HEK293T (cell line): ENCODE results near the gene HIPK1.

Source experiments
- CTCF ChIA-PET: fragments of 350-600 bp; formaldehyde crosslinking; extraction: SDS; loops from one replicate; lab custom pipeline; 2021; ENCODE audit warnings: antibody characterized with exemption, inconsistent platforms; lab: Yijun Ruan, JAX
- POLR2A ChIA-PET: fragments of 350-600 bp; formaldehyde crosslinking; extraction: SDS; loops from one replicate; lab custom pipeline; 2020; ENCODE audit warnings: antibody characterized with exemption, inconsistent platforms; lab: Yijun Ruan, JAX
- DNase-seq: peaks from one replicate; pipeline ENCODE4 v3.0.0; 2012; ENCODE audit warnings: mixed read lengths; ENCODE audit errors: extremely low spot score
- ARNT ChIP-seq: fragments of 450-650 bp; IDR thresholded peaks from 2 replicates; pipeline ENCODE4 v1.6.1; 2017; ENCODE audit warnings: mild to moderate bottlenecking
- BHLHE40 ChIP-seq: fragments of 450-650 bp; IDR thresholded peaks from 2 replicates; pipeline ENCODE4 v1.6.1; 2016; ENCODE audit warnings: mild to moderate bottlenecking, moderate library complexity, borderline replicate concordance
- CTBP1 ChIP-seq: fragments of 450-650 bp; IDR thresholded peaks from 2 replicates; pipeline ENCODE4 v1.6.1; 2016; ENCODE audit warnings: borderline replicate concordance
- ELF4 ChIP-seq: fragments of 450-650 bp; IDR thresholded peaks from 2 replicates; pipeline ENCODE4 v1.6.1; 2017; ENCODE audit warnings: antibody characterized with exemption
- FOXA1 ChIP-seq: fragments of 450-650 bp; IDR thresholded peaks from 2 replicates; pipeline ENCODE4 v1.6.1; 2016; ENCODE audit warnings: mild to moderate bottlenecking
- FOXK2 ChIP-seq: fragments of 450-650 bp; IDR thresholded peaks from 2 replicates; pipeline ENCODE4 v1.6.1; 2016; ENCODE audit warnings: mild to moderate bottlenecking
- FOXM1 ChIP-seq: fragments of 450-650 bp; IDR thresholded peaks from 2 replicates; pipeline ENCODE4 v1.6.1; 2017; ENCODE audit warnings: mild to moderate bottlenecking, borderline replicate concordance
- HDGF ChIP-seq: fragments of 450-650 bp; IDR thresholded peaks from 2 replicates; pipeline ENCODE4 v1.6.1; 2017; ENCODE audit warnings: antibody characterized with exemption, borderline replicate concordance
- L3MBTL2 ChIP-seq: fragments of 450-650 bp; conservative IDR thresholded peaks from 2 replicates; pipeline ENCODE4 v1.6.1; 2016; ENCODE audit warnings: mild to moderate bottlenecking
- LEF1 ChIP-seq: fragments of 450-650 bp; IDR thresholded peaks from 2 replicates; pipeline ENCODE4 v1.6.1; 2017; ENCODE audit warnings: mild to moderate bottlenecking, borderline replicate concordance
- NFRKB ChIP-seq: fragments of 450-650 bp; IDR thresholded peaks from 2 replicates; pipeline ENCODE4 v1.6.1; 2016; ENCODE audit warnings: mild to moderate bottlenecking, moderate library complexity
- PKNOX1 ChIP-seq: fragments of 450-650 bp; IDR thresholded peaks from 2 replicates; pipeline ENCODE4 v1.6.1; 2016
- SP1 ChIP-seq: fragments of 450-650 bp; IDR thresholded peaks from 2 replicates; pipeline ENCODE4 v1.6.1; 2017
- SUZ12 ChIP-seq: fragments of 450-650 bp; IDR thresholded peaks from 2 replicates; pipeline ENCODE4 v1.6.1; 2016; ENCODE audit warnings: mild to moderate bottlenecking
- TARDBP ChIP-seq: fragments of 450-650 bp; IDR thresholded peaks from 2 replicates; pipeline ENCODE4 v1.6.1; 2016
- ZNF384 ChIP-seq: fragments of 450-650 bp; IDR thresholded peaks from 2 replicates; pipeline ENCODE4 v1.6.1; 2016

Gene HIPK1

GRCh38 chr1:113898241-113898814 lies 30.8 kb upstream of the HIPK1 start:
- CTCF ChIA-PET: no interaction called here
- DNase-seq: no peak
- no peak for TF ChIP-seq PKNOX1
- TF ChIP-seq FOXA1: no peak
- TF ChIP-seq SP1: no peak
- no peak for TF ChIP-seq LEF1
- TF ChIP-seq NFRKB: no peak
- TF ChIP-seq ARNT: no peak
- no peak for TF ChIP-seq ELF4
- no peak for TF ChIP-seq CTBP1
- no peak for TF ChIP-seq FOXK2
- no peak for TF ChIP-seq TARDBP
- POLR2A ChIA-PET: no interaction called here

DNA sequence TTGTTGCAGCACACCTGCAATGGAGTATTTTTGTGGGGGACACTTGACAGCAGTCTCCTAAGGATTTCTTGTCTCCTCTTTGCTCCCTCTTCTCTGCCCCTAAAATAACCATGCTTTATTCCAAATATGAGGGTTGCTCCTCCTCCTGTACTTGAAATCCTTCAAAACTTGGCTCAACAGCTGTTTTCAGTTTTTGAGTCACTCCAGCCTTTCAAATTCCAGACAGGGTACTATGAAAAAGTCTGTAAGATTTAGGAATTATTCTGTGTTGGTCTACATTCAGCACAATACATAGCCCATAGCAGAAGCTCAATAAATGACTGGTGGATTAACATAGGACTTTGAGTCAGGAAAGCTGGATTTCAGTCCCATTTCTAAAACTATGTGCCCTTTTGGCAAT lies 30.0 kb upstream of the HIPK1 start:
- no peak for DNase-seq
- CTCF ChIA-PET: no interaction called here
- TF ChIP-seq BHLHE40: no peak
- POLR2A ChIA-PET: no interaction called here

DNA sequence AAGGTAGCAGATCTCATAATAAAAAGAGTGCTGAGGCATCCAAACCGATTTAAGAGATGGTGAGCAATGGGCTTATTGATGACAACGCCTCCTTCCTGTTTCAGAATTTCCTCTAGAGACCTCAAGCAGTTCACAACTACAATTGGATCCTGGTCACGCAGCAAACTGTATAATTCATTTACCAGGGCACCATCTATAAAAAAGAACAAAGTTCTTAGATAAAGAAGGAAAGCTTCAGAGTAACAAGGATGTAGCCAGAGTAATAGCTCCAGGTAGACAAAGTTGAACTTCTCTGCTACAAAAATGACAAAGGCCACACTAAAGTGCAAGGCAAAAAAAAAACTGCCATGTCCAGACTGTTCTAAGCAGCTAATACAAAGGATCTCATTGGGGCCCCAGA lies 27.9 kb upstream of the HIPK1 start:
- POLR2A ChIA-PET: interaction anchor here (8.6 kb wide), 1 partner anchor 28 kb away, joined by 116 read pairs; the partner anchor contains the start of gene HIPK1

GRCh38 chr1:113903501-113904292 lies 25.4 kb upstream of the HIPK1 start:
- CTCF ChIA-PET: interaction anchor here (0.6 to 2.0 kb wide), 3 partner anchors 25 to 439 kb away, joined by 3 to 7 read pairs (median 4); partner anchors contain the start of gene HIPK1
- POLR2A ChIA-PET: interaction anchor here (0.8 to 8.6 kb wide), 16 partner anchors 9 to 145 kb away, joined by 3 to 116 read pairs (median 4); partner anchors contain the start of genes HIPK1, PHTF1 and RSBN1
- TF ChIP-seq FOXM1: no peak
- no peak for TF ChIP-seq ELF4
- no peak for TF ChIP-seq FOXA1
- TF ChIP-seq PKNOX1: no peak
- TF ChIP-seq SUZ12: no peak
- no peak for TF ChIP-seq ARNT
- no peak for TF ChIP-seq CTBP1
- no peak for DNase-seq

More for the DNA sequence above, 27.9 kb upstream of the HIPK1 start:
- no peak for DNase-seq
- CTCF ChIA-PET: no interaction called here
- TF ChIP-seq FOXK2: no peak
- no peak for TF ChIP-seq SUZ12
- no peak for TF ChIP-seq LEF1
- TF ChIP-seq ZNF384: no peak
- TF ChIP-seq ELF4: no peak
- no peak for TF ChIP-seq TARDBP
- no peak for TF ChIP-seq HDGF
- no peak for TF ChIP-seq ARNT
- no peak for TF ChIP-seq FOXM1
- no peak for TF ChIP-seq SP1
- no peak for TF ChIP-seq BHLHE40
- no peak for TF ChIP-seq L3MBTL2
- TF ChIP-seq PKNOX1: no peak
- no peak for TF ChIP-seq CTBP1
- no peak for TF ChIP-seq FOXA1

DNA sequence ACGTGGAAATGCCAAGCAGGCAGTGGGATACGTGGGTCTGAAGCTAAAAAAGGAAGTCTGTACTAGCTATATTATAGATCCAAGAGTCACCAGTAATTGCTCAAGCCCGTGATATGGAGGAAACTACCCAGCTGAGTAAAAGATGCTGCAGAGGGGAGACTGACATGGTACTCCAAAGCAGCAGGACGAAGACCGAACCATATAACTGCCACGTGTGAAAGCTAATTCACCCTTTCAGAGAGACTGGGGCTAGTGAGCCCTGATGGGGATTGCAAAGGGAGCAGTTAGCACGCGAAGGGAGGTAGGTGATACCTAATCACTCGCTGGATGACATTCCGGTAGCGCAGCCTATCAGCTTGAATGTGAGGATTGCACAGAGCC lies 24.8 kb upstream of the HIPK1 start:
- CTCF ChIA-PET: interaction anchor here (0.7 to 2.0 kb wide), 2 partner anchors 25 to 438 kb away, joined by 3 to 4 read pairs; partner anchors contain the start of gene HIPK1
- TF ChIP-seq HDGF (no peak), FOXK2 (no peak), FOXM1 (no peak), FOXA1 (no peak), BHLHE40 (no peak), ARNT (no peak), ELF4 (no peak), SP1 (no peak), PKNOX1 (peak; percentile 28; the same call in 1 of the 2 replicates), CTBP1 (no peak), L3MBTL2 (peak; percentile 81; the same call in 1 of the 2 replicates), NFRKB (no peak), TARDBP (no peak)
- DNase-seq: peak; percentile 63
- POLR2A ChIA-PET: interaction anchor here (0.8 to 8.6 kb wide), 16 partner anchors 9 to 145 kb away, joined by 3 to 116 read pairs (median 4); partner anchors contain the start of genes HIPK1, PHTF1 and RSBN1
